NCI-H1048 (cell line): ENCODE data around the gene STK31.
"Not testable (repeated sequence)": the region's sequence is repeated elsewhere in the genome, so short reads cannot be mapped to it uniquely, and the experiment has no call there.

ENCODE experiments used
- DNase-seq: peaks from one replicate; lab custom pipeline; 2025; lab: John Stamatoyannopoulos, UW

STK31 gene

DNA sequence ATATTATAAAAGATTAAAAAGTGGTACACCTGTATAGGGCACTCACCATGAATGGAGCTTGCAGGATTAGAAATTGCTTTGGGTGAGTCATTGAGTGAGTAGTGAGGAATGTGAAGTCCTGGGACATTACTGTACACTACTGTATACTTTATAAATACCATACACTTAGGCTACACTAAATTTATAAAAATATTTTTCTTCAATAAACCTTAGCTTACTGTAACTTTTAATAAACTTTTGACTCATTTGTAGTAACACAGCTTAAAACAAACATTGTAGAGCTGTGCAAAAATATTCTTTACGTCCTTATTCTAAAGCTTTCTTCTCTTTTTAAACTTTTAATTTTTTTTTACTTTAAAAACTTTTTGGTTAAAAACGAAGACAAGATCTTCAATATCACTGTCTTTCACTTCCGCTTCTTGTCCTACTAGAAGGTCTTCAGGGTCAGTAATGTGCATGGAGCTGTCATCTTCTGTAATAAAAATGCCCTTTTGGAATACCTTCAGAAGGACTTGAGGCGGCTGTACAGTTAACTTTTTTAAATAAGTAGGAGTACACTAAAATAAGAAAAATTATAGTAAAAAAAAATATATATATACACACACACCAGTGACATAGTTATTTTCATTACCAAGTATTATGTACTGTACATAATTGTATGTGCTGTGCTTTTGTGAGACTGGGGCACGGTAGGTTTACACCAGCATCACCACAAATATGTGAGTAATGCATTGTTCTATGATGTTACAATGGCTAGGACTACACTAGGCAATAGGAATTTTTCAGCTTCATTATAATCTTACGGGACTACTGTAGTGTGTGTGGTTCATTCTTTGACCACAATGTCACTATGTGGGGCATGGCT lies 3.5 kb downstream of the STK31 start:
- no peak for DNase-seq

GRCh38 chr7:23714150-23714464 lies 4.1 kb downstream of the STK31 start:
- no peak for DNase-seq

- DNase-seq: no peak
These were observed 4.6 kb downstream of the STK31 start for GRCh38 chr7:23714579-23714978.

DNA sequence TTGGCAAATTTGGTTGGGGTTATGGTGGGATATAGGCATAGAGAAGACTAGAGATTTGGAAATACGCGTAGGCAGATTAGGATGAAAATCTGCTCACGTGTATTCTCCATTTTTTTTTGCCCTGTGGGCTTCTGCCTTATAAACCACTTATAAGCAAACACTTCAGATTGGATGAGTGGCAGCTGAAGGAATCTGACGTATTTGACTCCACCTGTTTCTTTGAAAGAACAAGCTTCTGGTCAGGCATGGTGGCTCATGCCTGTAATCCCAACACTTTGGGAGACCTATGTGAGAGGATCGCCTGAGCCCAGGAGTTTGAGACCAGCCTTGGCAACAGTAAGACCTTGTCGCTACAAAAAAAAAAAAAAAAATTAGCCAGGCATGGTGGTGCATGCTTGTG lies 5.1 kb downstream of the STK31 start:
- no peak for DNase-seq

DNA sequence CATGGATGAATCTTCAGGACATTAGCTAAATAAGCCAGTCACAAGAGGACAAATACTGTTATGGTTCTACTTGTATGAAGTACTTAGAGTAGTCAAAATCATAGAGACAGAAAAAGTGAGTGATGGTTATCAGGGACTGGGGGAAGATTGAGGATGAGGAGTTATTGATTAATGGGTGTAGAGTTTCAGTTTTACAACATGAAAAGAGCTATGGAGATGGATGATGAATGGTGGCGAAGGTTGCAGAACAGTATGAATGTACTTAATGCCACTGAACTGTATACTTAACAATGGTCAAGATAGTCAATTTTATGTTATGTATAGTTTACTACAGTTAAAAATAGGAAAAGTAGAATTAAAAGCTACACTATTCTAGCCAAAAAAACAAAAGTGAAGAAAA lies 7.8 kb downstream of the STK31 start:
- no peak for DNase-seq

- DNase-seq: no peak
These were observed 11.4 kb downstream of the STK31 start for GRCh38 chr7:23721456-23721855.

- DNase-seq: not testable (repeated sequence)
These were observed 12.7 kb downstream of the STK31 start for GRCh38 chr7:23722587-23723216.

GRCh38 chr7:23724113-23724512 lies 14.1 kb downstream of the STK31 start:
- DNase-seq: not testable (repeated sequence)

GRCh38 chr7:23742051-23742450 lies 32.0 kb downstream of the STK31 start:
- no peak for DNase-seq

DNA sequence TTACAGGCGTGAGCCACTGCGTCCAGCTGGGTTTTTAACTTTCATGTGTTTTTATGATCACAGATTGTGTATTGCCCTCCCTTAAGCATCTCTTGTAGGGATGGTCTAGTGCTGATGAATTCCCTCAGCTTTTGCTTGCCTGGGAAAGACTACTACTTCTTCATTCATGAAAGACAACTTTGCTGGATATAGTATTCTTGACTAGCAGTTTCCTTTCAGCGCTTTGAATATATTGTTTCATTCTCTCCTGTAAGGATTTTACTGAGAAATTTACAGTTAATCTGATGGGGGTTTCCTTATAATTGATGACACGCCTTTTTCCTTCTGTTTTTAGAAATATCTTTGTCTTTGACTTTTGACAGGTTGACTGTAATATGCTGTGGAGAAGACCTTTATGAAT lies 33.2 kb downstream of the STK31 start:
- no peak for DNase-seq

GRCh38 chr7:23746629-23747028 lies 36.6 kb downstream of the STK31 start:
- no peak for DNase-seq

- DNase-seq: no peak
These were observed 41.8 kb downstream of the STK31 start for GRCh38 chr7:23751852-23752251.

- DNase-seq: not testable (repeated sequence)
These were observed 48.8 kb downstream of the STK31 start for GRCh38 chr7:23758839-23759238.

GRCh38 chr7:23759671-23760391 lies 49.8 kb downstream of the STK31 start:
- DNase-seq: peak; percentile 12

GRCh38 chr7:23765943-23766342 lies 55.9 kb downstream of the STK31 start:
- no peak for DNase-seq

DNA sequence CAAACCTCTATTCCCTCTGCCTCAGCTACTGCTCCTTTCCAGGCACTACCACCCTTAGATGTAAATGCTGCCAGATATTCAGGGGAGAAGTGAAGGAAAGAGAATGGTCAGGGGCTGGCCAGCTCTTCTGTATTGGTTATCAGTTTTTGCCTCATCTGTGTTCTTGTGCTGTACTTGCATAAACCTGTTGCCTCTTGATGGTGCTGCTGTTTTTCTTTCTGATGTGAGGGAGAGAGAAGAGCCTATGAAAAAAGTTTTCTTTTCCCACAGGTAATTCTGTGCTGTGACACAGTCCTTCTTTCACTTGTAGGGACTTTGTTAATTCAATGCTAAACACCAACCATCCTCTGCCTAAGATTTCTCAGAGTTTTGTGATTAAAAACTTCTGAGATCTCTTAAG lies 57.5 kb downstream of the STK31 start:
- no peak for DNase-seq

DNA sequence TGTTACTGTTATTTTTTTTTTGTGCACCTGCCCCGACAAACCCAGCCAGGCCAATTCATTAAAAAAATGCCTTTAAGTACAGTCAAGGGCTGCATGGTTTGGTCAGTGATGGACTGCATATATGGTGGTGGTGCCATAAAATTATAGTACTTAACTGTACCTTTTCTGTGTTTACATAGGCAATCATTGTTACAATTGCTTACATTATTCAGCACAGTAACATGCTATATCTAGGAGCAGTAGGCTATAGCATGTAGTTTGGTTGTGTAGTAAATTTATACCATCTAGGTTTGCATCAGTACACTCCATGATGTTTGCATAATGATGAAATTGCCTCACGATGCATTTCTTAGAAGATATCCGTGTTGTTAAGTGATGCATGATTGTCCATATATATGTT lies 58.0 kb downstream of the STK31 start:
- no peak for DNase-seq

DNA sequence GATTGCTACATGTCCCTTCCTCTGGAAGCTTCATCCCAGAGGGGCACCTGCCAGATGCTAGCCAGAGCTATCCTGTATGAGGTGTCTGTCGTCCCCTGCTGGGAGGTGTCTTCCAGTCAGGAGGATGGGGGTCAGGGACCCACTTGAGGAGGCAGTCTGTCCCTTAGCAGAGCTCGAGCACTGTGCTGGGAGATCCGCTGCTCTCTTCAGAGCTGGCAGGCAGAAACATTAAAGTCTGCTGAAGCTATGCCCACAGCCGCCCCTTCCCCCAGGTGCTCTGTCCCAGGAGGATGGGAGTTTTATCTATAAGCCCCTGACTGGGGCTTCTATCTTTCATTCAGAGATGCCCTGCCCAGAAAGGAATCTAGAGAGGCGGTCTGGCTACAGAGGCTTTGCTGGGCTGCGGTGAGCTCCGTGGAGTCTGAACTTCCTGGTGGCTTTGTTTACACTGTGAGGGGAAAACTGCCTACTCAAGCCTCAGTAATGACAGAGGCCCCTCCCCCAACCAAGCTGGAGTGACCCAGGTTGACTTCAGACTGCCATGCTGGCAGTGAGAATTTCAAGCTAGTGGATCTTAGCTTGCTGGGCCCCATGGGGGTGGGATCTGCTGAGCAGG lies 69.3 kb downstream of the STK31 start:
- not testable (repeated sequence) for DNase-seq

GRCh38 chr7:23783115-23783514 lies 73.1 kb downstream of the STK31 start:
- no peak for DNase-seq

DNA sequence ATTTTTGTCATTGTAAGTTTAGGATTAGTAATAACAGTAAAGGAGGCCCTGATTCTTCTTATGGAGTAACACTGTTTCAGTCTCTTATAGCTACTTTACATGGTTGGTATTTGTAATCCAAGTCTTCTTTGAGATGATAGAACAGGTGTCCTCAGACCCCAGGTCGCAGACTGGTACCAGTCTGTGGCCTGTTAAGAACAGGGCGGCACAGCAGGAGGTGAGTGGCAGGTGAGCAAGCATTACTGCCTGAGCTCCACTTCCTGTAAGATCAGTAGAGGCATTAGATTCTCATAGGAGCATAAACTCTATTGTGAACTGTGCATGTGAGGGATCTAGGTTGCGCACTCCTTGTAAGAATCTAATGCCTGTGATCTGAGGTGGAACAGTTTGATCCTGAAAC lies 77.3 kb downstream of the STK31 start:
- no peak for DNase-seq

GRCh38 chr7:23788843-23789242 lies 78.8 kb downstream of the STK31 start:
- no peak for DNase-seq

DNA sequence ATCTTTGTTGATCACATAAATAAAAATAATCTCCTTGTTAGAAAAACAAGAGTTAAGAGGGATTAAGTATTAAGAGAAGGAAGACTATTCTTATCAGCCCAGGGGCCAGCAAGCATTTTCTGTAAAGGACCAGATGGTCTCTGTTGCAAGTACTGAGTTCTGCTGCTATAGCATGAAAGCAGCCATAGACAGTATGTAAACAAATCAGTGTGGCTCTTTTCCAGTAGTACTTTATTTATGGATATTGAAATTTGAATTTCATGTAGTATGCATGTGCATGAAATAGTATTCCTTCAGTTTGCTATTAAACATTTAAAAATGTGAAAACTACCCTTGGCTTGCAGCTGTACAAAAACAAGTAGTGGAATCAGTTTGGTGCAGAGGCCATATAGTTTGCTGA lies 81.7 kb downstream of the STK31 start:
- DNase-seq: no peak
